Effector memory CD4-positive, alpha-beta T cell (primary cell): ENCODE results near the gene NHEJ1.

Experiments used
- DNase-seq, 3 donors: peaks; one replicate each; pipeline ENCODE4 v3.0.0-alpha.2; 2020
- H3K27ac ChIP-seq: 2 replicates; pipeline ENCODE4 v1.7.0; 2013; ENCODE audit warnings: mild to moderate bottlenecking, low read length, moderate library complexity; ENCODE audit not compliant: insufficient read depth, poor library complexity, severe bottlenecking
- H3K27me3 ChIP-seq: replicated peaks from 2 replicates; pipeline ENCODE4 v1.7.0; 2013; ENCODE audit warnings: mild to moderate bottlenecking, low read length; ENCODE audit not compliant: insufficient read depth, control insufficient read depth, poor library complexity, severe bottlenecking
- H3K36me3 ChIP-seq: 2 replicates; pipeline ENCODE4 v1.7.0; 2013; ENCODE audit warnings: mild to moderate bottlenecking, low read length, moderate library complexity; ENCODE audit not compliant: control insufficient read depth, insufficient read depth
- H3K4me1 ChIP-seq: 2 replicates; pipeline ENCODE4 v1.7.0; 2013; ENCODE audit warnings: low read length, mild to moderate bottlenecking; ENCODE audit not compliant: control insufficient read depth, insufficient read depth, poor library complexity, severe bottlenecking
- H3K4me3 ChIP-seq: 2 replicates; pipeline ENCODE4 v1.7.0; 2013; ENCODE audit warnings: low read length, low read depth, mild to moderate bottlenecking; ENCODE audit not compliant: insufficient read depth, poor library complexity, severe bottlenecking
- H3K9me3 ChIP-seq: 2 replicates; pipeline ENCODE4 v1.7.0; 2013; ENCODE audit warnings: mild to moderate bottlenecking, low read length, moderate library complexity; ENCODE audit not compliant: control insufficient read depth

The NHEJ1 gene

DNA sequence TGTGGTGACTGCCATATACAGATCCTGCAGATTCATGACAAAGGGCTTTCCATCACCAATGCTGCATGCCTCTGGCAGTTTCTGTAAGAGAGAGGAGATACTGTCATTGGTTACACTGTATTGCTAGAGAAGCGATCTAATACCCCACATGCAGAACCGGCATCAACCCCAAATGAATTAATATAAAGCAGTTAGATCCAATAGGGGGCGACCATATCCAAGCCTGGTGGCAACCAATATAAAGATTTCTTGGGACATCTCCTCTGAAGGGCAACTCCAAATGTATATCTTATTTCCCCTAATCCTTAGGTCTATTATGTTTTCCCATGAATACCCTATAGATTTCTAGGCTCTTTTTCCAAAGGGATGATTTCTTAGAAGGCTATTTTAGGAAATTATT lies 82.5 kb downstream of the NHEJ1 start:
- H3K4me1 ChIP-seq, result no peaks in the 10 kb centered on the region
- no peak for DNase-seq
- no peak overlapping the region for H3K27ac ChIP-seq
- no peaks in the 10 kb centered on the region for H3K9me3 ChIP-seq
- H3K4me3 ChIP-seq, result no peak overlapping the region
- H3K27me3 ChIP-seq, result no peaks in the 10 kb centered on the region
- peaks cover 29% of the 10 kb centered on the region for H3K36me3 ChIP-seq

DNA sequence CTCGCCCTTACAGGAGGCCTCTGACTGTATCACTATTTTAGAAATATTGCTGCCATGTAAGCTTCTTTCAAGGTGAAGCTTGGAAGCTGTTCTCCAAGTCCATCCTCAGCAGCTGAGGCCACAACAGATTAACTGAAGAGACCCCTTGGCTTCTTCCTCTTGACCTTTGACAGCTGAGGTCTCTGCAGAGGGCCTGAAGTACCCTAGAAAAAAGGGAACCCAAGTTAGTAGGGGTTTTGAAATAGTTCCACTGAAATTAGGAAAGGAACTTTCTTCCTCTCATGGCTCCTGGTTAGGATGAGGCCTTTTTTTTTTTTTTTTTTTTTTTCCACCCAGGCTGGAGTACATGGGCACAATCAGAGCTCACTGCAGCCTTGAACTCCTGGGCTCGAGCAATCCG lies 84.4 kb downstream of the NHEJ1 start:
- H3K4me1 ChIP-seq, result no peaks in the 10 kb centered on the region
- H3K36me3 ChIP-seq, result peaks cover 29% of the 10 kb centered on the region
- no peaks in the 10 kb centered on the region for H3K27me3 ChIP-seq
- no peak overlapping the region for H3K27ac ChIP-seq
- DNase-seq, result no peak
- no peak overlapping the region for H3K4me3 ChIP-seq
- H3K9me3 ChIP-seq, result no peaks in the 10 kb centered on the region

DNA sequence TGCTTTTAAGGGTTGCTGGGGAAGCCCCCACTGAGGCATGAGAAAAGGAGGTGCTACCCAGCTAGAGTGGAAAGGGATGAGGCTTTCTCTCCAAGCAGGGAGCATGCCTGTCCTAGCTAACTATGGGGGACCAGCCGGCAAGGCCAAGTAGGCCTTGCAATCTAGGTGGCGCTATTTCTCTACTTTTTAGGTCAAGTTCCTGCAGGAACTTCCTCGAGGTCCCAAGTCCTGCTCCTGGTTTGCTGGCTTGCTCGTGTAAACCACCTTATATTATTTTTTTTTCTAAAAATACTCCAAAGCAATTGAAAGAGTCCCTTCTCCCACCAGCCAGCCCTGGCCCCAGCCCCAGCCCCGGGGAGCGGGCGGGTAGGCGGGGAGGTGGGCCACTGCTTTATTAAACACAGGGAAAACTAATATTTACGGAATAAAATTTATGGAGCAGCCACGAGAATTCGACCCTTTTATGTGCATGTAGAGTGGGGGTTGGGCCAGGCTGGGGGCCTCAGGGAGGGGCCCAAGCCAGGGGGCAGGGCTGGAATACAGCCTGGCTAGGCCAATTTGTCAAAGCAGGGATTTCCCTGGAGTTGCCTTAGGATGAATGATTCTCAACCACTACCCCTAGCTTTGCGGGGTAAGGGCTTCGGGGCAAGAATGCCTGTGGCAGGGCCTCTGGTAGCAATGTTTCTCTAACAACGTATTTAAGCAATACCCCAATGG lies 87.0 kb downstream of the NHEJ1 start:
- Histone ChIP-seq H3K27ac (no peak overlapping the region), H3K4me1 (no peaks in the 10 kb centered on the region)
- DNase-seq, result no peak

DNA sequence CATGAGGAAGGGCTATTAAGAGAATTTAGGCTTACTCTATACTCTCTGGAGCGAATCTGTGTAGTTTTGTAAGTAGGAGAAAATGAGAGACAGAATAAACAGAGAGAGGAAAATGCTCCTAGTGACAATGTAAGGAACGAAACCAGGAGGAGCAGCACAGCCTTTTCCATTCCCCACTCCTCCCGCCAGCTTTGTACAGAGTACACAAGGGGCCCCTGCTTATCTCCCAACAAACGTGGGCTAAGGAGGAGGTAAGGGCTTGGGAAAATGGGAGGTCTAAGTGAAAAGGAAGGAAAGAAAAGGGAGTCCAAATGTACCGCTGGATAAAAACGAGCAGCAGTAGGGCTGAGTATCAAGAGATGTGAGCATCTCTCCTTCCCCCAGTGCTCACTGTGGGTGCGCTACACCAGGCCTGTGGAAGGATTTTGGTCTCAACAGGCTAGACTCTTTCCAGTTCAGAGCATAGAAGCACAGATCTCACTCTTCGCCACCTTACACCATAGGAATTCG lies 87.8 kb downstream of the NHEJ1 start:
- Histone ChIP-seq H3K9me3 (no peaks in the 10 kb centered on the region), H3K36me3 (peaks cover 27% of the 10 kb centered on the region), H3K4me3 (no peak overlapping the region), H3K4me1 (no peaks in the 10 kb centered on the region), H3K27ac (no peak overlapping the region), H3K27me3 (no peaks in the 10 kb centered on the region)
- DNase-seq, result no peak

More for the DNA sequence above, 87.0 kb downstream of the NHEJ1 start:
- Histone ChIP-seq H3K36me3 (peaks cover 29% of the 10 kb centered on the region), H3K4me3 (no peak overlapping the region), H3K27me3 (no peaks in the 10 kb centered on the region), H3K9me3 (no peaks in the 10 kb centered on the region)

DNA sequence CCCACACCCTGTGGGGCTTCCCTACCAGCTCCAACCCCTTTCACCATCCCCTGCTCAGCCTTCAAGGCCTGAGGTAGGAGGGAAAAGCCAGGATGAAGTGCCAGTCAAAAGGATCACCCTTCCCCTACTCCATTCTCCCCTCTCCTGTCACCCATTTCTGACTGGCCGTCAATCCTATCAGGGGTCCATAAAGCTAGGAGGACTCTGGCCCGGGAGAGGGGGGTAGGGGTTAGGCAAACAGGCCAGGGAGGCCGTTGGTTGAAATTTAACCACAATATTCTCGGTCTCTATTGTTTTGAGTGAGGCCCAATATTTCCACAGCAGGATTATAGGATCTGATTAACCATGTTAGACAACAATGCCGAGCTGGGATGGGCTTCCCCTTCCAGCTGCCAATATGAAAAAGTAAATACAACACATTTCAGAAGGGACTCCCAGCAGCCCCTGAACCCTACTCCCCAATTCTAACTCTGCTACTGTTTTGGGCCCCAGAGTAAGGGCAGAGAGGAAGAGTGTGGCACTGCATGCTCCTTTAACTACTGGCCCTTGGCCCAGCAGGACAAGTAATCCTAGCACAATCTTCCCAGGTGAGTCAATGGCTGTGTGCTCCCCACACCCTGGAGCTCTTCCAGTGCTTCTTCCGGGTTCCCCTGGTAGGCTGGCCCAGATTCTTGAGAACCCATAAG lies 89.3 kb downstream of the NHEJ1 start:
- DNase-seq, result no peak
- H3K27me3 ChIP-seq, result no peaks in the 10 kb centered on the region
- H3K4me1 ChIP-seq, result no peaks in the 10 kb centered on the region
- H3K9me3 ChIP-seq, result no peaks in the 10 kb centered on the region
- no peak overlapping the region for H3K4me3 ChIP-seq
- H3K36me3 ChIP-seq, result peaks cover 14% of the 10 kb centered on the region
- H3K27ac ChIP-seq, result no peak overlapping the region

DNA sequence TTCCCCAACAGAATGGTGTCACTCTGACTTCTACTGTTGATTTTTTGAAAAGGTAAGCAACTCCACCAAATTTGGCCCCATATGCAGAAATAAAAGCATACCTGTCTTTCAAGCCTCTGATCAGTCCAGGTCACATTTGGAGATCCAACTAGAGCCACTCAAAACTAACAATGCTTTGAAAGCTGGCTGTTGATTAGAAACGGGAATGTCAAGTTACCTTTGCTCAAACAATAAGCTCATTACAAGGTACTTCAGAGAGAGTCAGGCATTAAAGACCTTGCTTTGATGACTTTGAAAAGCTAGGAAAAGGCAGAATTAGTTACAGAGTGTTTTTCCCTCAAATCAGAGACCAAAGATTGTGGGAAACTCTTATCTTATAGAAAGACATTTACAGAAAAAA lies 95.1 kb downstream of the NHEJ1 start:
- Histone ChIP-seq H3K4me1 (peaks cover 6% of the 10 kb centered on the region), H3K9me3 (no peaks in the 10 kb centered on the region), H3K27me3 (peaks cover 20% of the 10 kb centered on the region), H3K36me3 (no peaks in the 10 kb centered on the region), H3K27ac (no peak overlapping the region), H3K4me3 (no peak overlapping the region)
- DNase-seq, result no peak

DNA sequence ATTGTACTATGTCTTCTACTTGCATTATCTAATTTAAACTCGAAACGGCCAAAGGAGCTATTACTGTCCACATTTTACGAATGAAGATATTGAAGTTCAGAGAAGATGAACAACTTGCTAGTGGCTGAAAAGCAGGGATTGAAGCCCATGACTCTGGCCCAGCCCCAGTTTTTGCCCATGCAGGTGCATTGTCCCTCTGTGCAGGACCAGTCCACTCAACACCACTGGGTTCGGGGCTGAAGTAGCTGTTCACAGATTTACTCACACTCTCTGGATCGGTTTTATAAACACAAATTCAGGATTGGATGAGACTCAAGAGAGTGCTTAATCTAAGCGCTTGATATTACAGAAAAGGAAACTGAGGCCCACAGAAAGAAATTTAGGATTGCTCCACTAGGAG lies 98.5 kb downstream of the NHEJ1 start:
- no peak for DNase-seq
- H3K4me3 ChIP-seq, result no peak overlapping the region
- H3K27ac ChIP-seq, result no peak overlapping the region
- H3K36me3 ChIP-seq, result no peaks in the 10 kb centered on the region
- H3K27me3 ChIP-seq, result peaks cover 53% of the 10 kb centered on the region
- H3K4me1 ChIP-seq, result peaks cover 34% of the 10 kb centered on the region
- no peaks in the 10 kb centered on the region for H3K9me3 ChIP-seq

DNA sequence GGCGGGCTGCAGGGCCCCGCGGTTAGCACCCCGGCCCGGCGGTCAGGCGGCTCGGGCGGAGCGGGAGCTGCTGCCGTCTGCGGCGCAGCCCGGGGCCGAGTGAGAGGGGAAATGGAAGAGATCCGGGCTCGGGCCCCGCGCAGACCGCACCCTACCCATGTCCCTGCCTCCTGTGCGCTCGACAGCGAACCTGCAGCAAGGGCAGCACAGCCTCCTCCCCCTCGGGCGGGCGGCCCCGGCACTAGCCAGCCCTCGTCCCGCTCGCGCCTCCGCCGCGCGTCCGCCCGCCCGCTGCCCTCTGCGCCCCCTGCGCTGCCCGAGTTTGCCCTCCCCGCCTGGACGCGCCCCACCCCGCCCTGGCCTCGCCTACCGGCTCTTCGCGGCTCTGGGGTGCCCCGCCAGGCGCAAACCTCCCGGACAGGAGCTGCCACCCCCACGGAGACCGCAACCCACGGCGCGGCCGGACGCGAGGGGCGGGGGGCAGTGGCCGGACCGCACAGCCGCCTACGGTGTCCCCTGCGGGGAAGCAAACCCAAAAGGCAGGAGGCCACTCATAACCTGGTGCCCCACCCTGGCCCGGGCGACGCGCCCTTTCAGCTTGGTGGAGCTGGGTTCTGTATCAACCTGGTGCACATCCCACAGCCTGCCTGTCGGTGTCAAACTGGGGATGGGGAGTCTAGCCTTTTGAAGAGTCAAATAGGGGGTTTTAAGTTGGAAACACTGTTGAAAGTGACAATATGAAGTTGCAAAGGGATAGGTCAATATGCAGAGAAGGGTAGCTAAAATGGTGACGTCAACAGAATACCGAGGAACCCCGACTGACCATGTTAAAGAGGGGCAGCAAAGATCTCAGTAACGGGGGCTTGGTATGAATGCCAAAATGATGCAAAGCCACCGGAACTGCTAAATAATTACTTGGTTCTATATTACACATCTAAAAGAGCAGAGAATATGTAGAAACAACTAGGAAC lies 99.5 kb downstream of the NHEJ1 start, which contains the start of gene IHH:
IHH (minus strand) TSS at position 101 of the 971 bp plus-strand sequence. CDS start 454 bp downstream, outside the sequence.
- H3K36me3 ChIP-seq, result no peaks in the 10 kb centered on the region
- DNase-seq, result no peak
- no peak within 1 kb of the TSS for H3K27ac ChIP-seq
- peak within 1 kb of the TSS; percentile 17 for H3K4me3 ChIP-seq
- H3K9me3 ChIP-seq, result no peaks in the 10 kb centered on the region
- H3K4me1 ChIP-seq, result peaks cover 34% of the 10 kb centered on the region
- H3K27me3 ChIP-seq, result peaks cover 63% of the 10 kb centered on the region

DNA sequence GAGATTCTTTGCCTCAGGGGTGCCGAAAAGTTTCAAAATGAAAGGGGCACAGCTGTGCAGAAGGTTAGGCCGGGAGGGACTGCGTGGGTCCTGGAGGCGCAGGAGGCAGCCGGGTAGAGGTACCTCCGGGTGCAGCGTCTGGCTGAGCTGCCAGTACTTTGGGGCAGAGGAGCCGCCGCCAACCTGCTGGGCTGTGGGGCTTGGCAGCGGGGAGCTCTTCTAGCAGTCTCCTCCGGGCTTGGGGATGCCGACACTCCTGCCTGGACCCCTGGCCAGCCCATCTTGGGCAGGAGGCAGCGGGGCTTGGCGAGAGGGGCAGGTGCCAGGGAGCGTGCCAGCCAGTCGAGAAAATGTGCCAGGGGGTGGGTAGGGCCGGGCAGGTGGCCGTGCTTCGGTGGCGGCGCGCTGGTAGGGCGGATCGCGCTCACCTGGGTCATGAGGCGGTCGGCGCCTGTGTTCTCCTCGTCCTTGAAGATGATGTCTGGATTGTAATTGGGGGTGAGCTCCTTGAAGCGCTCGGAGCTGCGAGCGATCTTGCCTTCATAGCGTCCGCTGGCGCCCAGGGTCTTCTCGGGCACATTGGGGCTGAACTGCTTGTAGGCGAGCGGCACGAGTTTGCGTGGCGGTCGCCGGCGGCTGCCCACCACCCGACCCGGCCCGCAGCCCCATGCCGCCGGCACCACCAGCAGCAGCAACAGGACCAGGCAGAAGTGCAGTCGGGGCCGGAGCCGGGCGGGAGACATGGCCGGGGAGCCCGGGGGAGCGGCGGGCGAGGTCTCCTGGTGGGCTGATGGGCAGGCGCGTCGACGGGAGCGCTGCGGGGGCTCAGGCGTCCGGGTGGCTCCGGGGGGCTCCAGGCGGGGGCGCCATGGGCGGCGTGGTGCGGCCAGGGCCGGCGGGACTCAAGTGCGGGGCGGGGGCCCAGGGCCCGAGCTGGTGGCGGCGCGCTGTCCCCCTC lies 100.6 kb downstream of the NHEJ1 start:
- Histone ChIP-seq H3K4me3 (peak overlapping the region; percentile 17), H3K4me1 (peaks cover 34% of the 10 kb centered on the region), H3K27me3 (peaks cover 68% of the 10 kb centered on the region), H3K27ac (no peak overlapping the region), H3K9me3 (no peaks in the 10 kb centered on the region), H3K36me3 (no peaks in the 10 kb centered on the region)
- DNase-seq, result no peak
